Muscle of arm (tissue), 14 donors: ENCODE measurements around the gene USF1. TPM values are rescaled to one million over a fixed set of nuclear protein-coding genes. Genes with fewer than 3 reads are reported as not detected.
A peak's percentile ranks its signal among the peaks of the same experiment; 100 is the strongest.

Experiments
- DNase-seq: peaks from one replicate; pipeline ENCODE4 v3.0.0-alpha.2; 2013
- long read RNA-seq, 11 donors: transcript quantifications; one replicate each; lab custom pipeline, GENCODE V29; 2026
- polyA plus RNA-seq, 12 donors: library from polyadenylated mRNA; unstranded; fragments of 120-200 nt; gene quantifications; one replicate each; pipeline ENCODE4 v1.2.1, GENCODE V29; 2013; ENCODE audit not compliant: insufficient read length in 12 of 12

The USF1 gene, protein sequence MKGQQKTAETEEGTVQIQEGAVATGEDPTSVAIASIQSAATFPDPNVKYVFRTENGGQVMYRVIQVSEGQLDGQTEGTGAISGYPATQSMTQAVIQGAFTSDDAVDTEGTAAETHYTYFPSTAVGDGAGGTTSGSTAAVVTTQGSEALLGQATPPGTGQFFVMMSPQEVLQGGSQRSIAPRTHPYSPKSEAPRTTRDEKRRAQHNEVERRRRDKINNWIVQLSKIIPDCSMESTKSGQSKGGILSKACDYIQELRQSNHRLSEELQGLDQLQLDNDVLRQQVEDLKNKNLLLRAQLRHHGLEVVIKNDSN
- polyA plus RNA-seq = 10 to 100 TPM in 11 of 12 donors, not detected in 1; 24.8 to 51.5 (median 33.4) TPM
- long read RNA-seq, donor 1, partial matches to known transcripts = 0 of 10 reads
- long read RNA-seq, donor 1, other reads (novel, unspliced or antisense) = 0 of 10 reads
- long read RNA-seq, donor 2, partial matches to known transcripts = 0 of 10 reads
- long read RNA-seq, donor 2, other reads (novel, unspliced or antisense) = 0 of 10 reads
- long read RNA-seq, donor 3, partial matches to known transcripts = 0 of 3 reads
- long read RNA-seq, donor 3, other reads (novel, unspliced or antisense) = 0 of 3 reads
- long read RNA-seq, donor 4, partial matches to known transcripts = 0 of 3 reads
- long read RNA-seq, donor 4, other reads (novel, unspliced or antisense) = 0 of 3 reads
- long read RNA-seq, donor 5, partial matches to known transcripts = 0 of 9 reads
- long read RNA-seq, donor 5, other reads (novel, unspliced or antisense) = 0 of 9 reads
- long read RNA-seq, donor 6, partial matches to known transcripts = 0 of 3 reads
- long read RNA-seq, donor 6, other reads (novel, unspliced or antisense) = 0 of 3 reads
- long read RNA-seq, donor 7, partial matches to known transcripts = 0 of 4 reads
- long read RNA-seq, donor 7, other reads (novel, unspliced or antisense) = 0 of 4 reads
- long read RNA-seq, donor 8, partial matches to known transcripts = 0 of 7 reads
- long read RNA-seq, donor 8, other reads (novel, unspliced or antisense) = 0 of 7 reads
- long read RNA-seq, donor 9, partial matches to known transcripts = 0 of 11 reads
- long read RNA-seq, donor 9, other reads (novel, unspliced or antisense) = 0 of 11 reads
- long read RNA-seq, donor 10, partial matches to known transcripts = 0 of 7 reads
- long read RNA-seq, donor 10, other reads (novel, unspliced or antisense) = 0 of 7 reads
- long read RNA-seq, donor 11, partial matches to known transcripts = 0 of 8 reads
- long read RNA-seq, donor 11, other reads (novel, unspliced or antisense) = 0 of 8 reads

- DNase-seq = peak; percentile 98
These were observed at the start of gene USF1 for GRCh38 chr1:161045736-161046604. USF1 (minus strand) TSS chr1:161045977; CDS start chr1:161043275, 2,702 bp downstream.

GRCh38 chr1:161095230-161095629 lies 49.5 kb upstream of the USF1 start:
- DNase-seq = no peak

DNA sequence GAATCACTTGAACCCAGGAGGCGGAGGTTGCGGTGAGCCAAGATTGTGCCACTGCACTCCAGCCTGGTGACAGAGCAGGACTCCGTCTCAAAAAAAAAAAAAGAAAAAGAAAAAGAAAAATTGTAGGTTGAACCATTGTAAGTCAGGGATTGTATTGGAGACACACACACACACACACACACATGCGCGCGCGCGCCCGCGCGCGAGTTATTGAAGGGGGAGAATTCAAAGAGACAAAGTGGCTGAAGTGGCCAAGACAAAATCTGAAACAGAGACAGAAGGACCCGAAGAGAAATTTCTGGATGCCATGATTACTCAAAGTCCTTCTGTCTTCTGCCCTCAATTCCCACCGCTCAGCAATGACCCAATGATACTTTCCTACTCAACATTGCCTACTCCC lies 48.7 kb upstream of the USF1 start:
- DNase-seq = no peak

DNA sequence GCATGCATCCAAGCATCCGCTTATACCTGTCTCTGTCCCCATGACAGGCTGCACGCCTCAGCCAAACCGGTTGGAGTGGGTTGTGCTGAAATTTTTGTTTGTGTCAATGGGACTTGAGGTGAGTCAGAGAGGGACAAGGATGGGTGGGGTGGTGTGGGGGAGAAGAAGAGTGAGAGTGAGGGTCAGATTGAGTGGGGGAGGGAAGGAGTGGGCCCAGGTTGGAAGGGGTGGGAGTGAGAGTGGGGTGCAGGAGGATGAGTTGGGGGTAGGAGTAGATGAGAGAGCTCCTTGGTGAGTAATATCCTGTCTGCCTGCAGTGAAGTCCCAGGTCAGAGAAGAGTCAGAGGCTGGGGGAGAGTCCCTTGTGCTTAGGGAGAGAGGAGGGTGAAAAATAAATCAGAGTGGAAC lies 46.8 kb upstream of the USF1 start:
- no peak for DNase-seq

- DNase-seq = no peak
These were observed 46.2 kb upstream of the USF1 start for GRCh38 chr1:161091796-161092507.

GRCh38 chr1:161091093-161091492 lies 45.3 kb upstream of the USF1 start:
- DNase-seq = no peak

DNA sequence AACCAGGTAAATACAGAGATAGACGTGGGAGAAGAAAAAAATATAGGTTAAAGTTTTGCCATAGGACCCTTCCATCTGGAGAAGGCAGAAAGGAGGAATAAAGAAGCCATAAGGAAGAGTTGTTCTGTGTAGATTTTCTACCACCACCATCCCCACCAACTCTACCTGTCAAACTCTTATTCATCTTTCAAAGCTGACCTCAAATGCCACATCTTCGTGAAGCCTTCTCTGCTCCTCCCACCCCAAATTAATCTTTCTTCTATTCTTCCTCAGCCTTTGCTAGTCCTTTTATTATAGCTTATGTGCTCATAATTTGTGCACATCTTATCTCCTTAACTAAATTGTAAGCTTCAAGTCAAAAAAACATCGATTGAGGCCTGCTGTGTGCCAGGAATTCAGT lies 44.8 kb upstream of the USF1 start:
- DNase-seq = no peak

DNA sequence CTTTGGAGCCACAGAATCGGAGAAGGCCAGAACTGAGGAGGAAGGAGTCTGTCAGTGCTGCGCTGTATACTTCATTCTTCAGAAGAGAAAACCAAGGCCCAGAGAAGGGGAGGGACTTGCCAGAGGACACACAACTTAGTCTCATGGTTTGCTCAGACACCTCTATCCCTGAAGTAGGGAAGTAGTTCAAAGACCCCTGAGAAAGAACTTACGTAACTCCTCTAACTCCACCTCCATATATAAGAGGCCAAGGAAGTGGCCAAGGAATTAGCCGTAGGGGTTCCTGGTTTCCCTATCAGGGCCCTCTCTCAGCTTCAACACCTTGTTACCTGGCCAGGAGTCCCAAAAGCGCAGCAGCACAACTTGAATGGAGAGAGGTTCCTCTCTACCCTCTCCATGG lies 44.2 kb upstream of the USF1 start:
- no peak for DNase-seq

DNA sequence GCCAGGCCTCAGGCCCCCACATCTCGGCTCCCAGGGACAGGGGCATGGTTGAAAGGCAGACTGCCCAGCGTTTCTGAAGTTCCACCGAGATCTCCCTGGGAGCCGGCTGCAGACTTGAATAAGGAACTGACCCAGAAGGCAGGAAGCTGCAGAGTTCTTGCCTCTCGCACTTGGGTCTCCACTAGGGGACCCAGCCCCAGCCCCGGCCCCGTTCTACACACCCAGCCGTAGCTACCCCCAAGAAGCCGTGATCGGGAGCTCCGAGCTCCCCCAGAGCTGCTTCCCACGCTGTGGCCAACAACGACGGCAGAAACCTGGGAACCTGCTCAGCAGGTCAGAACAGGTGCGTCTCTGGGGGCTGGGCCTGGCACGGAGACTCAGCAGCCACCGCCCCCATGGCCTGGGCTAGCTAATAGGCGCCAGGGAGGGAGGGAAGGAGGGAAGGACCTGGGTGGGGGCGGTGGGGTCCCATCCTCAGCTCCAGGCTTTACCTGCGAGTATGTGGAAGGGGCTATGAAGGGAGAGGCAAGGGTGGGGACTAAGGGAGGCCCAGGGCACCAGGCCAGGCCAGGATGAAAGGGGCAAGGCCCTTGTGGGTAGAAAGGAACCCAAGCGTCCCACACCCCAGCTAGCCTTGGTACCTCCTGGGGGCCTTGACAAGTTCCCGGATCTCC lies 43.6 kb upstream of the USF1 start, which contains the start of gene NECTIN4:
TSS of gene NECTIN4 (minus strand) at position 308 of the 674 bp plus-strand sequence. CDS start at position 46, 262 bp downstream.
- DNase-seq = no peak

GRCh38 chr1:161088587-161089110 lies 42.9 kb upstream of the USF1 start:
- DNase-seq = no peak

DNA sequence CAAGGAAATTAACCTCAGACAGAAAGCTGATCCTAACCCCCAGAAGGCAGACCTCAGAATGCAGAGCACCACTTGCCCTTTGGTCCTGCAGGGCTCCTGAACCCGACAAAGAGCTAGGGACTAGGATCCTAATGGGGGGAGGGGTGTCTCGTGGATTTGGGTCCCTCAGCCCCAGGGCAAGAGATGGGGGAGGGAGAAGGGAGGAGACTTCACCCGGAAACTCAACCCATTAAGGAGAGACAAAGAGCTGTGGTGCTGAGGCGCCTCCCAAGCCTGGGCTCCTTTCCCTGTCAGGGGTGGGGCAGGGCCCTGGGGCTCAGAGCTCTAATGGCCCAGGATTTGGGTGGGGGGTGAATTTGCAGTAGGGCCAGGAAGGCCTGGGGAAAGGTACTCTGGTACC lies 40.7 kb upstream of the USF1 start:
- no peak for DNase-seq

- DNase-seq = no peak
These were observed 39.4 kb upstream of the USF1 start for GRCh38 chr1:161085165-161085564.

- no peak for DNase-seq
These were observed 38.8 kb upstream of the USF1 start for GRCh38 chr1:161084597-161084988.

DNA sequence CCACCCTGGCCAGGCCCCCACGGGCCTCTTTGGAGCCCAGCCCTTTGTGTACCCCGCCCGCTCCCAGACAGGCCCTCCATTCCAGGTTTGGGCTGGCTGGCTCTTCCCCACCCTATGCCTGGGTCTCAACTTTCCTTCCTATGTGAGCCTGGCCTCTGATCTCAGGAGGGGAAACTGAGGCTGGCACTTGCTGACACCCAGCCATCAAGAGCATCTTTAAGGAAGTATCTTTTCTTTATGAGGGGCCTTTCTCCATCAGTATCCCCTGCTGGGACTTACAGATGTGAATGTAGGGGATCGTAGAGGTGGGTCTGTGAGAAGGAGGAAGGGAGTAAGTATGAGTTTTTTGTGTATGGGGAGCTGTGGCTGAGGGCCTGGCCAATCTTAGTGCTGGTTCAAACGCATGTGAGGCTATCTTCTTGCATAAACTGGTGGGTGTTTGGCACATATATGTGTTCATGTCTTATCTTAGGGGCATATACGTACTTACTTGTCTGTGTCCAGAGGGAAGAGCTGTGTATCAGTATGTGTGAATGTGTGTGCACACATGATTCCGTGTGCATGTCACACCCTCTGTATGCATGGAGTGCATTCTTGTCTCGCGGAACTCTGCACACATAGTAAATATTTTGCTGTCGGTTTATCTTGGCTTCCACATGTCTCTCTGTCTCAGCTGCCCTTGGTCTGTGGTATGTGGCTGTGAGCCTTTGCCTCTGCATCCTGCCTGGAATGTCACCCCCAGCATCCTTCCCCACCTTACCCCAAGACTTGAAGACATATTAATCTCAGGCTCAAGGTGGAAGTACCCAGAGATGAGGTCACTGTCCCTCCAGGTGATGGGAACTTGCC lies 38.2 kb upstream of the USF1 start:
- DNase-seq = no peak

GRCh38 chr1:161082996-161083747 lies 37.4 kb upstream of the USF1 start:
- DNase-seq = no peak

- no peak for DNase-seq
These were observed 36.7 kb upstream of the USF1 start for GRCh38 chr1:161082483-161082882.

- no peak for DNase-seq
These were observed 35.7 kb upstream of the USF1 start for GRCh38 chr1:161081519-161081918.
